Upper lobe of left lung (tissue), 6 donors: ENCODE measurements around the gene MYO3B. TPM values are rescaled to one million over a fixed set of nuclear protein-coding genes. Genes with fewer than 3 reads are reported as not detected.

Experiments
- ATAC-seq, 2 donors: fragments of 200-7000 bp; cut with Tn5 transposase; one replicate each; pipeline ENCODE4 v1.9.1; 2022; ENCODE audit warnings: mild to moderate bottlenecking in 2 of 2, moderate library complexity in 2 of 2; ENCODE audit not compliant: low FRiP score in 2 of 2
- DNase-seq, 2 donors: peaks; one replicate each; pipeline ENCODE4 v3.0.0-alpha.2; 2019 to 2020
- H3K27ac ChIP-seq, 4 donors: fragments of 200-600 bp; sonication (generic); one replicate each; pipeline ENCODE4 v1.5.1; 2016 to 2019
- H3K27me3 ChIP-seq, 4 donors: fragments of 200-600 bp; sonication (generic); one replicate each; pipeline ENCODE4 v1.5.1; 2017 to 2019
- H3K36me3 ChIP-seq, 4 donors: fragments of 200-600 bp; sonication (generic); one replicate each; pipeline ENCODE4 v1.5.1; 2016 to 2019
- H3K4me1 ChIP-seq, 4 donors: fragments of 200-600 bp; sonication (generic); one replicate each; pipeline ENCODE4 v1.5.1; 2018 to 2019
- H3K4me3 ChIP-seq, 4 donors: fragments of 200-600 bp; sonication (generic); one replicate each; pipeline ENCODE4 v1.5.1; 2017 to 2019; ENCODE audit warnings: mild to moderate bottlenecking in 2 of 4, moderate library complexity in 1 of 4
- H3K9me3 ChIP-seq, 4 donors: fragments of 200-600 bp; sonication (generic); one replicate each; pipeline ENCODE4 v1.5.1; 2018 to 2019
- EP300 ChIP-seq, 4 donors: sonication (generic); formaldehyde crosslinking; IDR thresholded peaks; one replicate each; pipeline ENCODE4 v1.5.1; 2017; ENCODE audit warnings: antibody characterized with exemption in 4 of 4, control low read depth in 2 of 4
- POLR2A ChIP-seq, 4 donors: fragments of 450-650 bp; IDR thresholded peaks; one replicate each; pipeline ENCODE4 v1.5.1; 2016 to 2017; ENCODE audit warnings: antibody characterized with exemption in 4 of 4, mild to moderate bottlenecking in 2 of 4
- POLR2AphosphoS5 ChIP-seq, 2 donors: sonication (generic); formaldehyde crosslinking; IDR thresholded peaks; one replicate each; pipeline ENCODE4 v1.5.1; 2017; ENCODE audit warnings: antibody characterized with exemption in 2 of 2
- WGBS, 2 donors: methylation state at CpG; one replicate each; pipeline ENCODE4 v1.1.5; 2017 to 2018; 5-methylcytosine and 5-hydroxymethylcytosine counted together
- total RNA-seq, 6 donors: library from RNA; depleted of rRNA in 4 of 6; stranded (reverse); fragments of >200 nt in 4 of 6; gene quantifications; one replicate each; pipeline versions ENCODE4 v1.1.0 to v1.2.1, GENCODE V29; 2016 to 2021
- TF ChIP-seq, protein P1 (sequence below), 6 experiments: fragments of 450-650 bp in 4 of 6; fragments of 200-600 bp in 2 of 6; sonication (generic) in 2 of 6; IDR thresholded peaks; one replicate each; pipeline ENCODE4 v1.5.1; 2016 to 2019; ENCODE audit warnings: antibody characterized with exemption in 6 of 6
- donor health status: DM: no; HTN: no; CAD: no; lungs with moderate emphysema.
- donor health status: DM: no; HTN: yes; CAD: no; lungs with severe emphysema.

The MYO3B gene
- total RNA-seq, 6 donors from 2014 or later = 0.09 to 0.20 (median 0.13) TPM; not detected in 3

DNA sequence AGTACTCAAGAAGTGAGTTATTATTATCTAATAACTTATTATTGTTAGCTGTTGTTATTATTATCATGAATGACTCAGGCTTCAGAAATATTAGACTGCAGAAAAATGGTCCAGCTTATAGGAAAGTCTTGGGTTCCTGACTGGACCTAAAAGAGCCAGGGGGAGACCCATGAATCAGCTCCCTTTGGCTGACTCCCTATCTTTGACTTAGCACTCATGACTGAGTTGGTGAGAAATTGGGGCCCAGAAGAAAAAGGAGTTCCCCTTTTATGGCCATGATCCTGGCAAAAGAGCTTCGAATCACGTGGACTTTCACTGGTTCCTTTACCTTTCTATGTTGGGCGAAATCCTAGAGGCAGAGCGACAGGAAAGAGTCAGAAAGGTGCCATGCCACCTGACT is 145.8 kb downstream of the MYO3B start:
- WGBS, 2 donors = 47 to 66% methylated on average over 4 of the region's 4 CpGs
- TF ChIP-seq EP300 (IDR thresholded peaks at IDR 0.05) (no peak), POLR2A (IDR thresholded peaks at IDR 0.05) (no peak), POLR2AphosphoS5 (IDR thresholded peaks at IDR 0.05) (no peak)
- TF ChIP-seq, protein P1, sequence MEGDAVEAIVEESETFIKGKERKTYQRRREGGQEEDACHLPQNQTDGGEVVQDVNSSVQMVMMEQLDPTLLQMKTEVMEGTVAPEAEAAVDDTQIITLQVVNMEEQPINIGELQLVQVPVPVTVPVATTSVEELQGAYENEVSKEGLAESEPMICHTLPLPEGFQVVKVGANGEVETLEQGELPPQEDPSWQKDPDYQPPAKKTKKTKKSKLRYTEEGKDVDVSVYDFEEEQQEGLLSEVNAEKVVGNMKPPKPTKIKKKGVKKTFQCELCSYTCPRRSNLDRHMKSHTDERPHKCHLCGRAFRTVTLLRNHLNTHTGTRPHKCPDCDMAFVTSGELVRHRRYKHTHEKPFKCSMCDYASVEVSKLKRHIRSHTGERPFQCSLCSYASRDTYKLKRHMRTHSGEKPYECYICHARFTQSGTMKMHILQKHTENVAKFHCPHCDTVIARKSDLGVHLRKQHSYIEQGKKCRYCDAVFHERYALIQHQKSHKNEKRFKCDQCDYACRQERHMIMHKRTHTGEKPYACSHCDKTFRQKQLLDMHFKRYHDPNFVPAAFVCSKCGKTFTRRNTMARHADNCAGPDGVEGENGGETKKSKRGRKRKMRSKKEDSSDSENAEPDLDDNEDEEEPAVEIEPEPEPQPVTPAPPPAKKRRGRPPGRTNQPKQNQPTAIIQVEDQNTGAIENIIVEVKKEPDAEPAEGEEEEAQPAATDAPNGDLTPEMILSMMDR (IDR thresholded peaks at IDR 0.05) = no peak

DNA sequence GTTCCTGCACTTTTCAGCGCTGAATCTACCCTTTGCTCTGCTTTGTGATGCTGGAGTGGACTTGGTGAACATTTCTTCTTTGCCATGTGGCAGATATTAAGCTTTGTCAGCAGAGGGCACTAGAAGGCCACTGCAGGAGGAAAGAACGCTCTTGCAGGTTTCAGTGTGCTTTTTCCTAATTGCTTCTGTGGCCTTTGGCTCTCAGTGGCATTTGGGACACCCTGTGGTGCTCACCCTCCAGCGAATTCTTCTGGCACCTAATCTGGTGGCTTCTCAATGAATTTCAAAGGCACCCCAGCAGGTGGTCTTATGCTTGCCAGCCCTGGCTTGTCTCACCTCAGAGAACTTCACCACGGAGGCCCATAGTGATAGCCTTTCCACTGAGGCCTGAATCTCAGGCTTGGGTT is 146.7 kb downstream of the MYO3B start:
- H3K27me3 ChIP-seq = no peaks in the 10 kb centered on the region

More for the DNA sequence above, 145.8 kb downstream of the MYO3B start:
- no peak overlapping the region for H3K27ac ChIP-seq
- H3K36me3 ChIP-seq = no peaks in the 10 kb centered on the region
- H3K27me3 ChIP-seq = no peaks in the 10 kb centered on the region
- no peaks in the 10 kb centered on the region for H3K4me1 ChIP-seq
- H3K4me3 ChIP-seq = no peak overlapping the region
- DNase-seq (no peak), ATAC-seq (no peak)
- peaks cover 0 to 12% (median 3%) of the 10 kb centered on the region in 4 donors for H3K9me3 ChIP-seq

DNA sequence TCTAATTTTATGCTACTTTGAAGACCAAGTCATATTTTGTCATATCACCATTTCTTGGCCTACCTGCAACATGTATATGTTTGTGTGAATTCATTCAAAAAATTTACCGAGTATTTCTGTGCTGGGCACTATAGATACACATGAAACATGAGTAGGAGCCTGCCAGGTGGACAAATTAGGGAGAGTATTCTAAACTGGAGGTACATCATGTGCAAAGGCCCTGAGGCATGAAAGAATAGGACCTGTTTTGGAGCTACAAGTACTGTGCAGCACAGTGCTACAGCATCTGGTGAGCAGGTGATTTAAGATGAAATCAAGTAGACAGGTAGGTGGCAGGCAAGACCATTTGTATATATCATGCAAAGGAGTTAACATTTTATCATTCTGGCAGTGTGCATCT is 152.9 kb downstream of the MYO3B start:
- no peaks in the 10 kb centered on the region for H3K4me1 ChIP-seq
- TF ChIP-seq POLR2AphosphoS5 (IDR thresholded peaks at IDR 0.05) = no peak
- no peak for TF ChIP-seq EP300 (IDR thresholded peaks at IDR 0.05)
- TF ChIP-seq POLR2A (IDR thresholded peaks at IDR 0.05) = no peak
- TF ChIP-seq, protein P1 (IDR thresholded peaks at IDR 0.05) = no peak
- H3K27me3 ChIP-seq = no peaks in the 10 kb centered on the region
- no peak for ATAC-seq
- no peaks in the 10 kb centered on the region for H3K9me3 ChIP-seq
- no peak overlapping the region for H3K27ac ChIP-seq
- no peak overlapping the region for H3K4me3 ChIP-seq
- no peak for DNase-seq
- no peaks in the 10 kb centered on the region for H3K36me3 ChIP-seq
- WGBS, 2 donors = 83 to 88% methylated on average over 1 of the region's 1 CpG

More for the DNA sequence above, 146.7 kb downstream of the MYO3B start:
- WGBS, 2 donors = 21 to 22% methylated on average over 4 of the region's 4 CpGs
- ATAC-seq (peak in 1 of 2 donors; percentile 35), DNase-seq (no peak)
- Histone ChIP-seq H3K4me1 (no peaks in the 10 kb centered on the region), H3K9me3 (peaks cover 0 to 12% (median 3%) of the 10 kb centered on the region in 4 donors), H3K27ac (no peak overlapping the region), H3K4me3 (no peak overlapping the region), H3K36me3 (no peaks in the 10 kb centered on the region)
- TF ChIP-seq EP300 (IDR thresholded peaks at IDR 0.05) = no peak
- TF ChIP-seq, protein P1 (IDR thresholded peaks at IDR 0.05) = peak in 4 of 6 experiments; percentile 22 to 43 (median 40)
- TF ChIP-seq POLR2AphosphoS5 (IDR thresholded peaks at IDR 0.05) = no peak

- no peaks in the 10 kb centered on the region for H3K27me3 ChIP-seq
- H3K9me3 ChIP-seq = no peaks in the 10 kb centered on the region
- TF ChIP-seq POLR2A (IDR thresholded peaks at IDR 0.05) = no peak
- no peak for TF ChIP-seq POLR2AphosphoS5 (IDR thresholded peaks at IDR 0.05)
- TF ChIP-seq, protein P1 (IDR thresholded peaks at IDR 0.05) = no peak
- no peak for TF ChIP-seq EP300 (IDR thresholded peaks at IDR 0.05)
- DNase-seq = no peak
- no peaks in the 10 kb centered on the region for H3K36me3 ChIP-seq
- ATAC-seq = no peak
- H3K4me3 ChIP-seq = no peak overlapping the region
- WGBS, 2 donors = 79 to 83% methylated on average over 2 of the region's 2 CpGs
- H3K4me1 ChIP-seq = no peaks in the 10 kb centered on the region
- no peak overlapping the region for H3K27ac ChIP-seq
Measured at GRCh38 chr2:170332676-170333402, 154.9 kb downstream of the MYO3B start.

DNA sequence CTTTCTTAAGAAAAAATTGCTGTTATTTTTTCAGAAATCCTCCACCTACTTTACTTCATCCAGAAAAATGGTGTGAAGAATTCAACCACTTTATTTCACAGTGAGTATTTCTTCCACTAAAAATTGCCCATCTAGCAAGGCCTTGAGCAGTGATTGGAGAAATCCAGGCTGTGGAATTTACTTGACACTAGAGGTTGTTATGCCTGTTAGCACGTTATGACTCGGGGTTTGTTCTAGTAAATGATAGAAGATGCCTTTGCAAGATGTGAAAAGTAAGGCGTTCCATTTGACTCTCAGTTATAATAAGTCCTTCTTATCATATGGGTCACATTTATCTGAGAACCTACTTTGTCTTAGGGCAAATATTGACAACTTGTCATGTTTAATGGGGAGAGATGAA is 157.4 kb downstream of the MYO3B start:
- H3K4me3 ChIP-seq = no peak overlapping the region
- H3K4me1 ChIP-seq = no peaks in the 10 kb centered on the region
- no peaks in the 10 kb centered on the region for H3K9me3 ChIP-seq
- no peak for TF ChIP-seq EP300 (IDR thresholded peaks at IDR 0.05)
- no peak for TF ChIP-seq POLR2AphosphoS5 (IDR thresholded peaks at IDR 0.05)
- TF ChIP-seq POLR2A (IDR thresholded peaks at IDR 0.05) = no peak
- TF ChIP-seq, protein P1 (IDR thresholded peaks at IDR 0.05) = no peak
- no peak overlapping the region for H3K27ac ChIP-seq
- ATAC-seq (no peak), DNase-seq (no peak)
- 60 to 63% methylated on average over 3 of the region's 3 CpGs for WGBS, 2 donors
- H3K27me3 ChIP-seq = no peaks in the 10 kb centered on the region
- no peaks in the 10 kb centered on the region for H3K36me3 ChIP-seq
